HG03442 (cell line): ENCODE results near the gene FOXF1.
A peak's percentile ranks its signal among the peaks of the same experiment; 100 is the strongest.

Source experiments
- ATAC-seq: cut with Tn5 transposase; IDR thresholded peaks from one replicate; pipeline ENCODE4 v1.9.1; 2021; ENCODE audit warnings: mild to moderate bottlenecking, moderate library complexity; ENCODE audit not compliant: unreplicated experiment

The FOXF1 gene

DNA sequence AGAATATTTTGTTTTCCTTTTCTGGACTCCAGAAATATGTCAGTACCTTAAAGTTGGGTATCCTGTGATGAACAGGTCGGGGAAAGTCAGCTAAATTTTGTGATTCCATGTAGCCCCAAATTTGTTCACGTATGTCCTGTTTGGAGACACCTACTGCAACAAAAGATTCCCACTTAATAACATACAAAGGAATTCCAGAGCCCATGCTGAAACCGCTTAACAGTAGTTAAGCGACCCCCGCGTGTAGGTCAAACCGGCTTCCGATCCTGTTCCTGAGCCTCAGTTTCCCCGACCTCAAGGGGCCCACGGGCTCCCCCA, 44.2 kb downstream of the FOXF1 start:
- no peak for ATAC-seq

GRCh38 chr16:86554917-86555703, 44.8 kb downstream of the FOXF1 start, which contains the start of gene MTHFSD:
MTHFSD (minus strand) TSS chr16:86555235; CDS start chr16:86555184, 51 bp downstream.
- peak; percentile 85 for ATAC-seq

DNA sequence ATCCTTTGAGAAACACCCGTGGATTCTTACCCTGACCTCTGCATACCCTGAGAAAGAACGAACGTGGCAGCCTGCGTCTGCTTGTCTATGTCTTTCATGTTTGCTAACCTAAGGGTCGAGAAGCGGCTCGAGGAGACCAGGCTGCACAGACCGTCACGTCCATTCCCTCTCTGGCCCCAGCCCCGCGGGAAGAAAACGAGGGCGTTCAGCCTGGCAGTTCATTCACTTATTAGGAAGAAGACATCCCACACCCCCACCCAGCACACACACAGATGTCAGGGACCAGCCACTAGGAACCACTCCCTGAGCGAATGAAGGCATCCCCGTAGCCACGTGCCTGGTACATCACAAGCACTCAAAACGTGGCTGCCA, 45.4 kb downstream of the FOXF1 start:
- ATAC-seq, result no peak

DNA sequence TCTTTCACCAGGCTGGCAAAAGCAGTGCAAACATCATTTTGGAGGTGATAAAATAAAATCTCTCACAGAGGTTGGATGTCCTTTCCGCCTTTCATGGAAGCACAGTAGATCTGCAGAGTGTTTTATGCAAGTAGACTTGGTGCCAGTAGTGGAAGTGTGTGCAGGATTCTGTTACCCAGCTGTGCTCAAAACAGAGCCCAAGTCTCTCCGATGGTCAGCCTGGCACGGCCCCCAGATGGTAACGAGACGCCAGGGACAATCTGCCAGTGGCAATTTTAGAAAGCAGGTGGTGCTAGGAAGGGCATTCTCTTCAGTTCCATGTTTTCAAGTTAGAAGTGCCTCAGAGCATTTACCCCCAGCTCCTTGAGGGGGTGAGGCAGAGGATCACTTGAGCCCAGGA, 46.2 kb downstream of the FOXF1 start:
- no peak for ATAC-seq

DNA sequence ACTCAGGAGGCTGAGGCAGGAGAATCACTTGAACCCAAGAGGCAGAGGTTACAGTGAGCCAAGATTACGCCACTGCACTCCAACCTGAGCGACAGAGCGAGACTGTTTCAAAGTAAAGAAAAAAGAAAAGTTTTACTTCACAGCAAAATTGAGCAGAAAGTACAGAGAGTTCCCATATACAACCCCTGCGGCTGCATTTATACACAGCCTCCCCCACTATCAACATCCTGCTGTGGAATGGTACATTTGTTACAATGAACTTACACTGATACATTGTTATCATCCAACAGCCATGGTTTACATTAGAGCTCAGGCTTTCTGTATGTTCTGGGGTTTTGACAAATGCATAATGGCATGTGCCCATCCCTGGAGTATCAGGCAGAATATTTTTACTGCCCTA, 47.3 kb downstream of the FOXF1 start:
- no peak for ATAC-seq

- no peak for ATAC-seq
Measured at GRCh38 chr16:86558355-86559193, 48.2 kb downstream of the FOXF1 start.

DNA sequence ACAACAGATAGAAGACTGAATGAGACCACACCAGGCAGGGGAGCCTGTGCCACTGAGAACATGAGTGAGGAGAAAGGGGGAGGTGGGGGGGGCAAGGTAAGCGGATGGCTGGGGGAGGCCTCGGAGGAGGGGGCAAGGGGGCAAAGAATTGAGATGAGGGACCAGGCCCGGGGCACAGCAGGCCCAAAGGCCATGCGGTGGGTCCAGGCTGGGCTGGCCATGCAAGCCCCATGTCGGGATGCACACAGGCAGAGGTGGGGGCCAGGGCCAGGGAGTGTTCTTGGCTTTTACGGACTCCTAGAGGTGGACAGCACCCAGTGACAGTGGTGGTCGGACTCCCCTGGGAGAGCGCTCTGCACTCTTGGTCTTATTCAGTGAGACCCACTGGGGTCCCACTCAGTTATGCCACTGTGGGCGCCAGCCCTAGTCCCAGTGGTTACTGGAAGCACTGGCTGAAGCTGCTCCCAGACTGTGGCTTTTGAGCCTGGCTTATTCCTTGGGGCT, 49.5 kb downstream of the FOXF1 start:
- no peak for ATAC-seq

DNA sequence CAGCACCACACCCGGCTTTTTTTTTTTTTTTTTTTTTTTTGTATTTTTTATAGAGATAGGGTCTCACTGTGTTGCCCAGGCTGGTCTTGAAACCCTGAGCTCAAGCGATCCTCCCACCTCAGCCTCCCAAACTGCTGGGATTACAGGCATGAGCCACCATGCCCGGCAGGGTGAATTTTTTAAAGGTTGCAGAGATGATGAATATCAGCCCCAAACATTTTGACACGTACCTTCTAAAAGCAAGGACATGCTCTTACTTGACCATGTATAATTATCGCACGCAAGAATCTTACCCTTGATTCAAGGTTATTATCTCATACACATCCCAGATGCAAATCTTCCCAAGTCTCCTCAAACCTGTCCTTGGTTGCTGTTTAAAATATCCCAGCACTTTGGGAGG, 52.0 kb downstream of the FOXF1 start:
- ATAC-seq, result no peak

GRCh38 chr16:86563469-86564345, 53.4 kb downstream of the FOXF1 start:
- ATAC-seq, result peak; percentile 75
